CD4-positive, alpha-beta T cell (primary cell): ENCODE measurements around the gene FCMR. TPM values are rescaled to one million over a fixed set of nuclear protein-coding genes. Genes with fewer than 3 reads are reported as not detected.

Source experiments
- ATAC-seq: fragments of 200-7000 bp; cut with Tn5 transposase; one replicate; pipeline ENCODE4 v1.10.0; 2022; ENCODE audit warnings: mild to moderate bottlenecking; ENCODE audit not compliant: poor library complexity
- CTCF ChIA-PET: fragments of 350-600 bp; sonication (Branson Sonifier 250); formaldehyde crosslinking; loops from one replicate; lab custom pipeline; 2021; ENCODE audit warnings: antibody characterized with exemption, inconsistent platforms; lab: Charles Lee
- POLR2A ChIA-PET: fragments of 350-600 bp; sonication (Branson Sonifier 250); formaldehyde crosslinking; loops from one replicate; lab custom pipeline; 2021; ENCODE audit warnings: antibody characterized with exemption, inconsistent platforms; lab: Charles Lee
- DNase-seq, 14 experiments: peaks; one replicate each; pipeline ENCODE4 v3.0.0-alpha.2; 2013 to 2020; ENCODE audit warnings: mixed read lengths in 2 of 14
- H3K27ac ChIP-seq, 2 donors: one replicate each; pipeline versions ENCODE4 v1.5.1 to v1.7.0; 2013; ENCODE audit warnings: low read length in 2 of 2, low read depth in 1 of 2, mild to moderate bottlenecking in 1 of 2
- H3K27me3 ChIP-seq, 2 experiments: 1 replicate in 1 of 2; 2 replicates in 1 of 2; pipeline versions ENCODE4 v1.6.1 to v1.7.0; 2013; ENCODE audit warnings: low read length in 2 of 2, control low read depth in 1 of 2, mild to moderate bottlenecking in 1 of 2, moderate library complexity in 1 of 2; ENCODE audit not compliant: insufficient read depth in 2 of 2, control insufficient read depth in 1 of 2
- H3K36me3 ChIP-seq: one replicate; pipeline ENCODE4 v1.6.1; 2013; ENCODE audit warnings: low read length, control low read depth; ENCODE audit not compliant: insufficient read depth
- H3K4me1 ChIP-seq: one replicate; pipeline ENCODE4 v1.6.1; 2013; ENCODE audit warnings: low read length, control low read depth; ENCODE audit not compliant: insufficient read depth
- H3K4me3 ChIP-seq: one replicate; pipeline ENCODE4 v1.5.1; 2013; ENCODE audit warnings: mild to moderate bottlenecking, low read length, moderate library complexity
- H3K9me3 ChIP-seq, 2 experiments: 1 replicate in 1 of 2; 2 replicates in 1 of 2; pipeline versions ENCODE4 v1.6.1 to v1.7.0; 2013; ENCODE audit warnings: low read length in 2 of 2, mild to moderate bottlenecking in 2 of 2, control low read depth in 1 of 2, moderate library complexity in 1 of 2; ENCODE audit not compliant: control insufficient read depth in 1 of 2, insufficient read depth in 1 of 2
- H3K27ac Mint-ChIP-seq: one replicate; pipeline ENCODE4 v1.8.0; 2020; ENCODE audit warnings: mixed read lengths
- H3K27me3 Mint-ChIP-seq: one replicate; pipeline ENCODE4 v1.8.0; 2021; ENCODE audit warnings: mixed read lengths
- H3K36me3 Mint-ChIP-seq: one replicate; pipeline ENCODE4 v1.8.0; 2021; ENCODE audit warnings: low read depth, mixed read lengths
- H3K4me1 Mint-ChIP-seq: one replicate; pipeline ENCODE4 v1.8.0; 2021; ENCODE audit warnings: low read depth, mixed read lengths
- H3K4me3 Mint-ChIP-seq: one replicate; pipeline ENCODE4 v1.8.0; 2020; ENCODE audit warnings: mild to moderate bottlenecking, mixed read lengths
- H3K9me3 Mint-ChIP-seq: one replicate; pipeline ENCODE4 v1.8.0; 2020; ENCODE audit warnings: mixed read lengths
- CTCF ChIP-seq: fragments of 200-600 bp; IDR thresholded peaks from one replicate; pipeline ENCODE4 v1.8.0; 2022; ENCODE audit warnings: antibody characterized with exemption, mild to moderate bottlenecking
- intact Hi-C, 2 experiments: fragments of 100-400 bp; cut with DNase I in 1 of 2; cut with micrococcal nuclease in 1 of 2; formaldehyde crosslinking; loops; one replicate each; pipeline versions ENCODE4 v1.15.1 to v1.9.0; 2023 to 2025; cut with DNase I, micrococcal nuclease
- polyA plus RNA-seq, 2 donors: library from polyadenylated mRNA; unstranded; fragments of 120-200 nt; gene quantifications; one replicate each; pipeline ENCODE4 v1.2.1, GENCODE V29; 2013
- total RNA-seq, 174 experiments: library from RNA in 2 of 174; stranded (reverse) in 2 of 174; gene quantifications; one replicate each; pipeline ENCODE4 v1.2.3 and lab custom pipeline; 2021 to 2026

The FCMR gene
- 100 to 1,000 TPM; 171 to 186 TPM for total RNA-seq
- 343 TPM for polyA plus RNA-seq (2013, experiment 1 of 2)
- polyA plus RNA-seq (2013, experiment 2 of 2): 378 TPM
- total RNA-seq (lab: John Stamatoyannopoulos, UW): 6.6 to 534 (median 146) reads per million in 172 experiments

GRCh38 chr1:206921772-206922265, at the start of gene FCMR:
Gene FCMR, minus strand, starts transcription at chr1:206921941. Its CDS starts 87 bp downstream, at chr1:206921854.
- Mint-ChIP-seq H3K36me3 (peaks cover 51% of the 10 kb centered on the region), H3K27me3 (no peaks in the 10 kb centered on the region), H3K4me1 (peaks cover 36% of the 10 kb centered on the region), H3K4me3 (no peak within 1 kb of the TSS), H3K27ac (no peak within 1 kb of the TSS), H3K9me3 (no peaks in the 10 kb centered on the region)
- ChIA-PET POLR2A (interaction anchor here (0.8 to 12.9 kb wide), 39 partner anchors 9 to 452 kb away, joined by 3 to 384 read pairs (median 5); partner anchors contain the start of genes CD55, IKBKE, IL19 and IL24), CTCF (interaction anchor here (0.9 to 3.8 kb wide), 8 partner anchors 10 to 377 kb away, joined by 3 to 22 read pairs (median 4); partner anchors contain the start of gene EIF2D)
- peak within 1 kb of the TSS; percentile 80 for H3K4me3 ChIP-seq
- H3K27ac ChIP-seq: peak within 1 kb of the TSS; percentile 81 to 95
- no peak for TF ChIP-seq CTCF
- peaks cover 69% of the 10 kb centered on the region for H3K4me1 ChIP-seq
- DNase-seq (peak in 11 of 14 experiments; percentile 29 to 89 (median 53)), ATAC-seq (peak; percentile 50)
- H3K36me3 ChIP-seq: peaks cover 19% of the 10 kb centered on the region
- no peaks in the 10 kb centered on the region for H3K27me3 ChIP-seq
- intact Hi-C loops: loop anchor here (2.0 to 10.0 kb wide), 2 partner anchors 131 to 393 kb away; partner anchors contain the start of gene PFKFB2 (in 1 of the 2)
- no peaks in the 10 kb centered on the region for H3K9me3 ChIP-seq

GRCh38 chr1:206971029-206971655, 49.4 kb upstream of the FCMR start:
- ChIA-PET CTCF (interaction anchor here (0.8 kb wide), 1 partner anchor 15 kb away, joined by 3 read pairs; no protein-coding TSS in a partner anchor), POLR2A (no interaction called here)
- H3K4me1 Mint-ChIP-seq: peaks cover 21% of the 10 kb centered on the region
- Histone ChIP-seq H3K4me3 (no peak overlapping the region), H3K27ac (no peak overlapping the region), H3K9me3 (no peaks in the 10 kb centered on the region), H3K4me1 (peaks cover 15% of the 10 kb centered on the region), H3K27me3 (no peaks in the 10 kb centered on the region), H3K36me3 (no peaks in the 10 kb centered on the region)
- H3K4me3 Mint-ChIP-seq: no peak overlapping the region
- H3K36me3 Mint-ChIP-seq: no peaks in the 10 kb centered on the region
- no peaks in the 10 kb centered on the region for H3K27me3 Mint-ChIP-seq
- H3K9me3 Mint-ChIP-seq: no peaks in the 10 kb centered on the region
- H3K27ac Mint-ChIP-seq: no peak overlapping the region
- DNase-seq: no peak
- no peak for TF ChIP-seq CTCF
- intact Hi-C loops: no loop called here
- ATAC-seq: no peak

- H3K9me3 Mint-ChIP-seq: no peaks in the 10 kb centered on the region
- intact Hi-C loops: no loop called here
- no peaks in the 10 kb centered on the region for H3K9me3 ChIP-seq
- H3K4me1 ChIP-seq: peaks cover 15% of the 10 kb centered on the region
- H3K36me3 Mint-ChIP-seq: no peaks in the 10 kb centered on the region
- H3K27me3 Mint-ChIP-seq: no peaks in the 10 kb centered on the region
- no peak within 1 kb of the TSS for H3K27ac ChIP-seq
- peaks cover 21% of the 10 kb centered on the region for H3K4me1 Mint-ChIP-seq
- ATAC-seq (no peak), DNase-seq (no peak)
- TF ChIP-seq CTCF: no peak
- POLR2A ChIA-PET: interaction anchor here (1.2 kb wide), 1 partner anchor 62 kb away, joined by 3 read pairs; no protein-coding TSS in a partner anchor
- H3K27ac Mint-ChIP-seq: no peak within 1 kb of the TSS
- CTCF ChIA-PET: no interaction called here
- H3K4me3 ChIP-seq: no peak within 1 kb of the TSS
- no peaks in the 10 kb centered on the region for H3K36me3 ChIP-seq
- H3K27me3 ChIP-seq: no peaks in the 10 kb centered on the region
- H3K4me3 Mint-ChIP-seq: no peak within 1 kb of the TSS
Observed at GRCh38 chr1:206970446-206970845, 48.7 kb upstream of the FCMR start, which contains the start of gene FCAMR. Gene FCAMR, minus strand, starts transcription at chr1:206970460. Its CDS starts 335 bp downstream, at chr1:206970125.
